Measurements from ENCODE around the gene GALP.

GRCh38 chr19:56140583-56141416, 35.0 kb upstream of the GALP start, which contains the start of gene ZNF444:
- TF ChIP-seq CTCF (IDR thresholded peaks at IDR 0.05; ENCODE audit: poor library complexity) (no peak), EZH2 (IDR thresholded peaks at IDR 0.05; ENCODE audit: borderline replicate concordance) (no peak), EZH2phosphoT487 (IDR thresholded peaks at IDR 0.05; ENCODE audit: low read depth, severe bottlenecking, unreplicated experiment) (no peak)
